CD4-positive, alpha-beta T cell treated with Interleukin-21 for 1 hour (primary cell): ENCODE data around the gene CPSF7.

Experiments used
- DNase-seq: peaks from one replicate; pipeline ENCODE4 v3.0.0-alpha.2; 2020

Gene CPSF7

GRCh38 chr11:61353131-61354067 lies 76.4 kb downstream of the CPSF7 start:
- no peak for DNase-seq
